Measurements from ENCODE around the gene TSSK3. TPM values are rescaled to one million over a fixed set of nuclear protein-coding genes. Genes with fewer than 3 reads are reported as not detected.

Gene TSSK3
- total RNA-seq, 4 donors from 2014 or later, result 0.86 to 2.7 (median 1.3) TPM; not detected in 1

- no peak overlapping the region for H3K4me3 ChIP-seq
- 86% methylated on average over 9 of the region's 11 CpGs for WGBS
- H3K9me3 ChIP-seq, result no peaks in the 10 kb centered on the region
- H3K4me1 ChIP-seq, result peaks cover 38% of the 10 kb centered on the region
- DNase-seq (ENCODE audit: low spot score in 2 of 2), result no peak
- no peak for TF ChIP-seq CTCF (IDR thresholded peaks at IDR 0.05)
- TF ChIP-seq POLR2AphosphoS5 (IDR thresholded peaks at IDR 0.05), result no peak
- TF ChIP-seq EP300 (IDR thresholded peaks at IDR 0.05), result no peak
- no peak for TF ChIP-seq POLR2A (IDR thresholded peaks at IDR 0.05)
- no peak overlapping the region for H3K27ac ChIP-seq
- no peaks in the 10 kb centered on the region for H3K27me3 ChIP-seq
- no peaks in the 10 kb centered on the region for H3K36me3 ChIP-seq
These were observed 21.1 kb upstream of the TSSK3 start for GRCh38 chr1:32341186-32341757.

- Histone ChIP-seq H3K4me1 (peaks cover 31% of the 10 kb centered on the region), H3K4me3 (no peak overlapping the region), H3K27me3 (no peaks in the 10 kb centered on the region), H3K36me3 (no peaks in the 10 kb centered on the region), H3K9me3 (no peaks in the 10 kb centered on the region), H3K27ac (no peak overlapping the region)
- no peak for DNase-seq (ENCODE audit: low spot score in 2 of 2)
- TF ChIP-seq POLR2AphosphoS5 (IDR thresholded peaks at IDR 0.05) (no peak), EP300 (IDR thresholded peaks at IDR 0.05) (no peak), CTCF (IDR thresholded peaks at IDR 0.05) (no peak), POLR2A (IDR thresholded peaks at IDR 0.05) (no peak)
- 35% methylated on average over 5 of the region's 5 CpGs for WGBS
These were observed 20.4 kb upstream of the TSSK3 start for GRCh38 chr1:32341971-32342370.

- 91% methylated on average over 10 of the region's 10 CpGs for WGBS
- H3K27me3 ChIP-seq, result no peaks in the 10 kb centered on the region
- peaks cover 24% of the 10 kb centered on the region for H3K4me1 ChIP-seq
- no peaks in the 10 kb centered on the region for H3K9me3 ChIP-seq
- TF ChIP-seq POLR2AphosphoS5 (IDR thresholded peaks at IDR 0.05) (no peak), CTCF (IDR thresholded peaks at IDR 0.05) (no peak), EP300 (IDR thresholded peaks at IDR 0.05) (no peak), POLR2A (IDR thresholded peaks at IDR 0.05) (no peak)
- no peak overlapping the region for H3K4me3 ChIP-seq
- no peaks in the 10 kb centered on the region for H3K36me3 ChIP-seq
- no peak for DNase-seq (ENCODE audit: low spot score in 2 of 2)
- no peak overlapping the region for H3K27ac ChIP-seq
These were observed 19.6 kb upstream of the TSSK3 start for GRCh38 chr1:32342704-32343103.

- DNase-seq (ENCODE audit: low spot score in 2 of 2), result no peak
- no peaks in the 10 kb centered on the region for H3K9me3 ChIP-seq
- H3K4me1 ChIP-seq, result peaks cover 20% of the 10 kb centered on the region
- WGBS, result 64% methylated on average over 8 of the region's 8 CpGs
- no peak for TF ChIP-seq POLR2AphosphoS5 (IDR thresholded peaks at IDR 0.05)
- no peak for TF ChIP-seq CTCF (IDR thresholded peaks at IDR 0.05)
- no peak for TF ChIP-seq POLR2A (IDR thresholded peaks at IDR 0.05)
- no peak for TF ChIP-seq EP300 (IDR thresholded peaks at IDR 0.05)
- H3K27ac ChIP-seq, result no peak overlapping the region
- H3K27me3 ChIP-seq, result no peaks in the 10 kb centered on the region
- H3K4me3 ChIP-seq, result no peak overlapping the region
- no peaks in the 10 kb centered on the region for H3K36me3 ChIP-seq
These were observed 17.0 kb upstream of the TSSK3 start for GRCh38 chr1:32345289-32345827.

GRCh38 chr1:32346532-32347157, 15.7 kb upstream of the TSSK3 start:
- DNase-seq (ENCODE audit: low spot score in 2 of 2), result no peak

More at GRCh38 chr1:32346532-32347157, 15.7 kb upstream of the TSSK3 start:
- Histone ChIP-seq H3K9me3 (no peaks in the 10 kb centered on the region), H3K27ac (no peak overlapping the region), H3K4me1 (peaks cover 22% of the 10 kb centered on the region), H3K27me3 (no peaks in the 10 kb centered on the region), H3K36me3 (no peaks in the 10 kb centered on the region), H3K4me3 (no peak overlapping the region)
- TF ChIP-seq POLR2AphosphoS5 (IDR thresholded peaks at IDR 0.05) (no peak), POLR2A (IDR thresholded peaks at IDR 0.05) (no peak), EP300 (IDR thresholded peaks at IDR 0.05) (no peak), CTCF (IDR thresholded peaks at IDR 0.05) (no peak)
- WGBS, result 78% methylated on average over 9 of the region's 9 CpGs
